ENCODE measurements around the gene CLEC11A. TPM values are rescaled to one million over a fixed set of nuclear protein-coding genes. Genes with fewer than 3 reads are reported as not detected.

Gene CLEC11A
- total and polyA plus RNA-seq, 2 of the 8 experiments (the other 6 are each of a cell fraction or from before 2014, with no cell fraction given): 4.3 to 17.4 TPM

- no peak overlapping the region for H2BK20ac ChIP-seq (ENCODE audit: low read length)
- FAIRE-seq (peak; percentile 71), DNase-seq (ENCODE audit: low read depth in 1 of 2, low spot score in 2 of 2) (peak; percentile 99)
- H2AK5ac ChIP-seq (ENCODE audit: low read depth, low read length): no peak overlapping the region
- peak overlapping the region in 3 of 4 experiments; percentile 74 to 79 (median 78); a peak in 5 of 7 replicates for H3K9ac ChIP-seq (replicated peaks in 1 of 4; ENCODE audit: extremely low read depth in 1 of 4, low read depth in 3 of 4, low read length in 3 of 4)
- ChIA-PET POLR2A (ENCODE audit: partially characterized antibody) (interaction anchor here (0.6 to 11.8 kb wide), 12 partner anchors 10 to 413 kb away, joined by 3 to 72 read pairs (median 4); partner anchors contain the start of gene KLK3), CTCF (ENCODE audit: partially characterized antibody) (interaction anchor here (0.5 to 6.2 kb wide), 30 partner anchors 10 to 339 kb away, joined by 3 to 134 read pairs (median 4); no protein-coding TSS in a partner anchor)
- H3K27me3 ChIP-seq (replicated peaks in 1 of 4; ENCODE audit: control insufficient read depth in 3 of 4, extremely low read depth in 1 of 4, insufficient read depth in 3 of 4, low read length in 3 of 4): peaks cover 4 to 39% (median 26%) of the 10 kb centered on the region in 4 experiments
- H4K91ac ChIP-seq (replicated peaks; ENCODE audit: insufficient read length, low read length): no peak overlapping the region
- peak overlapping the region; percentile 81 for H3K56ac ChIP-seq (replicated peaks; ENCODE audit: insufficient read length, low read depth, low read length)
- H3K23me2 ChIP-seq (ENCODE audit: low read depth, low read length): peaks cover 14% of the 10 kb centered on the region
- no peak overlapping the region; the same call in 1 of the 2 replicates for H2AFZ ChIP-seq (ENCODE audit: low read length)
- H3K27ac ChIP-seq (ENCODE audit: low read depth, low read length): peak overlapping the region; percentile 20; the same call in 1 of the 2 replicates
- H3K4me2 ChIP-seq (ENCODE audit: insufficient read depth in 1 of 2, low read depth in 2 of 2, low read length in 2 of 2): peak overlapping the region; percentile 82 to 96
- H3K4me3 ChIP-seq (ENCODE audit: extremely low read depth in 1 of 4, insufficient read depth in 2 of 4, low read depth in 3 of 4, low read length in 4 of 4): peak overlapping the region; percentile 68 to 82 (median 74)
- 2% methylated on average over 46 of the region's 65 CpGs; no CpG with 5 or more reads in 1 of the 2 experiments for WGBS, 2 experiments (ENCODE audit: extremely low coverage in 1 of 2, insufficient coverage in 1 of 2, insufficient read length in 1 of 2, insufficient replicate concordance in 2 of 2, low coverage in 1 of 2, low lambda C conversion rate in 2 of 2, missing lambda C conversion rate in 1 of 2)
- 0 out of 2 replicates have a peak overlapping the region, but pooled peaks have one; percentile 39 for H2BK12ac ChIP-seq (ENCODE audit: low read depth, low read length)
- no peak overlapping the region for H3K4ac ChIP-seq (replicated peaks; ENCODE audit: insufficient read length, low read depth, low read length)
- peaks cover 0 to 5% of the 10 kb centered on the region in 2 experiments; a peak in 1 of 4 replicates for H3K79me2 ChIP-seq (ENCODE audit: control insufficient read depth in 1 of 2, insufficient read depth in 2 of 2, low read length in 2 of 2)
- H2BK120ac ChIP-seq (replicated peaks; ENCODE audit: low read depth, low read length): no peak overlapping the region
- H3K79me1 ChIP-seq (ENCODE audit: low read depth, low read length): no peaks in the 10 kb centered on the region
- H2BK15ac ChIP-seq (ENCODE audit: low read length): peak overlapping the region; percentile 95; the same call in 1 of the 2 replicates
- peaks cover 1 to 5% of the 10 kb centered on the region in 2 experiments for H4K20me1 ChIP-seq (replicated peaks in 1 of 2; ENCODE audit: control insufficient read depth in 1 of 2, insufficient read depth in 2 of 2, low read length in 2 of 2)
- H4K5ac ChIP-seq (ENCODE audit: insufficient read length, low read depth, low read length): peak overlapping the region; percentile 44
- no peak overlapping the region for H3K23ac ChIP-seq (ENCODE audit: insufficient read length)
- H3K9me3 ChIP-seq (ENCODE audit: insufficient read depth in 2 of 2, low read depth in 1 of 2, low read length in 1 of 2): no peaks in the 10 kb centered on the region
- H4K8ac ChIP-seq (ENCODE audit: extremely low read depth, insufficient read depth, low read length): peak overlapping the region; percentile 83
- no peaks in the 10 kb centered on the region for H3K36me3 ChIP-seq (ENCODE audit: control insufficient read depth in 2 of 4, insufficient read depth in 4 of 4, low read length in 3 of 4)
- H3K4me1 ChIP-seq (replicated peaks in 1 of 4; ENCODE audit: control insufficient read depth in 3 of 4, insufficient read depth in 4 of 4, low read length in 3 of 4): peaks cover 3 to 39% (median 26%) of the 10 kb centered on the region in 4 experiments
- peak overlapping the region; percentile 94 for H3K18ac ChIP-seq (ENCODE audit: extremely low read depth, low read length)
- H3K14ac ChIP-seq (ENCODE audit: insufficient read length): no peak overlapping the region
- H2BK5ac ChIP-seq (ENCODE audit: low read depth, low read length): peak overlapping the region; percentile 88
- TF ChIP-seq SAP30 (IDR thresholded peaks at IDR 0.05; ENCODE audit: insufficient read depth, insufficient replicate concordance, low read length) (no peak), RFX5 (IDR thresholded peaks at IDR 0.05; ENCODE audit: borderline replicate concordance, low read depth, low read length) (no peak), ZNF274 (IDR thresholded peaks at IDR 0.05; ENCODE audit: borderline replicate concordance, extremely low read depth, low read length) (no peak), SIRT6 (IDR thresholded peaks at IDR 0.05; ENCODE audit: low read length) (no peak), YY1 (IDR thresholded peaks at IDR 0.05; ENCODE audit: low read depth, low read length) (no peak), HDAC6 (IDR thresholded peaks at IDR 0.05; ENCODE audit: low read depth, low read length) (no peak), POU5F1 (IDR thresholded peaks at IDR 0.05; ENCODE audit: low read depth, low read length) (no peak), RNF2 (IDR thresholded peaks at IDR 0.05; ENCODE audit: borderline replicate concordance, low read depth, low read length, missing control alignments, poor library complexity, severe bottlenecking) (no peak), BCL11A (IDR thresholded peaks at IDR 0.05; ENCODE audit: low read depth in 2 of 2, low read length in 2 of 2) (no peak), TAF7 (optimal IDR thresholded peaks at IDR 0.05; ENCODE audit: borderline replicate concordance, low read depth, low read length) (no peak), EP300 (IDR thresholded peaks at IDR 0.05; ENCODE audit: borderline replicate concordance in 1 of 2, low read depth in 2 of 2, low read length in 2 of 2) (no peak)
These were observed 1.5 kb downstream of the CLEC11A start for GRCh38 chr19:50724522-50725217.
